K562 (cell line): ENCODE measurements around the gene SKAP1. TPM values are rescaled to one million over a fixed set of nuclear protein-coding genes. Genes with fewer than 3 reads are reported as not detected.

Source experiments
- ATF7 ChIP-seq: fragments of 450-650 bp; IDR thresholded peaks from 2 replicates; pipeline ENCODE4 v1.7.1; 2014; ENCODE audit warnings: mild to moderate bottlenecking, moderate library complexity
- BCOR ChIP-seq: fragments of 450-650 bp; IDR thresholded peaks from 2 replicates; pipeline ENCODE4 v1.6.1; 2016
- CCAR2 ChIP-seq: fragments of 200-400 bp; formaldehyde crosslinking; IDR thresholded peaks from 2 replicates; pipeline ENCODE4 v1.6.1; 2017; ENCODE audit warnings: mild to moderate bottlenecking, low read depth, low read length
- ESRRA ChIP-seq: fragments of 450-650 bp; IDR thresholded peaks from 2 replicates; pipeline ENCODE4 v1.6.1; 2014; ENCODE audit warnings: low read depth, mild to moderate bottlenecking, moderate library complexity, borderline replicate concordance
- GTF2E2 ChIP-seq: fragments of 200-800 bp; sonication (Bioruptor generic); IDR thresholded peaks from 2 replicates; pipeline ENCODE4 v1.6.1; 2016; ENCODE audit warnings: missing genetic modification characterization, missing compliant biosample characterization
- HMGN3 ChIP-seq: IDR thresholded peaks from 2 replicates; pipeline ENCODE4 v1.6.1; 2011; ENCODE audit warnings: borderline replicate concordance, low read depth, mild to moderate bottlenecking, mixed read lengths, low read length; ENCODE audit not compliant: insufficient read length; ENCODE audit errors: extremely low read depth
- HMGXB4 ChIP-seq: sonication (generic); formaldehyde crosslinking; IDR thresholded peaks from 2 replicates; pipeline ENCODE4 v1.8.1; 2023; ENCODE audit warnings: mild to moderate bottlenecking, missing genetic modification reagents
- JUND ChIP-seq, 2 experiments: IDR thresholded peaks; 2 replicates in 1 of 2; 3 replicates in 1 of 2; pipeline ENCODE4 v1.6.1; 2011; ENCODE audit warnings: borderline replicate concordance in 2 of 2, low read depth in 2 of 2, low read length in 2 of 2, improper control_type of control experiment in 1 of 2, missing biosample characterization in 1 of 2, missing genetic modification characterization in 1 of 2, missing genetic modification reagents in 1 of 2
- MAZ ChIP-seq, 2 experiments: fragments of 450-650 bp in 1 of 2; sonication (generic) in 1 of 2; formaldehyde crosslinking; IDR thresholded peaks in 1 of 2; conservative IDR thresholded peaks in 1 of 2; 2 replicates each; pipeline versions ENCODE4 v1.4.0 to v1.5.0; 2020; ENCODE audit warnings: mild to moderate bottlenecking in 1 of 2, missing genetic modification reagents in 1 of 2
- NR2F6 ChIP-seq: fragments of 450-650 bp; formaldehyde crosslinking; IDR thresholded peaks from 2 replicates; pipeline ENCODE4 v1.4.0; 2020; ENCODE audit warnings: mild to moderate bottlenecking
- PHF21A ChIP-seq: fragments of 450-650 bp; IDR thresholded peaks from 2 replicates; pipeline ENCODE4 v1.6.1; 2017; ENCODE audit warnings: low read depth, borderline replicate concordance
- POLR2A ChIP-seq: fragments of 450-650 bp; conservative IDR thresholded peaks from 2 replicates; pipeline ENCODE4 v1.6.1; 2016
- POLR2AphosphoS5 ChIP-seq: IDR thresholded peaks from 2 replicates; pipeline ENCODE4 v1.6.1; 2011; ENCODE audit warnings: mild to moderate bottlenecking, low read depth, low read length, moderate library complexity; ENCODE audit not compliant: control insufficient read depth, insufficient read depth
- POLR2H ChIP-seq: IDR thresholded peaks from 2 replicates; pipeline ENCODE4 v1.6.1; 2016; ENCODE audit warnings: missing genetic modification characterization, low read depth, mild to moderate bottlenecking, control low read depth, missing compliant biosample characterization, moderate library complexity
- RBM14 ChIP-seq: fragments of 200-400 bp; formaldehyde crosslinking; IDR thresholded peaks from 2 replicates; pipeline ENCODE4 v1.6.1; 2018; ENCODE audit warnings: low read depth, mild to moderate bottlenecking, low read length, moderate library complexity, borderline replicate concordance; ENCODE audit not compliant: insufficient read depth
- SP2 ChIP-seq: IDR thresholded peaks from 2 replicates; pipeline ENCODE4 v1.6.1; 2011; ENCODE audit warnings: mild to moderate bottlenecking, low read depth, low read length, moderate library complexity; ENCODE audit not compliant: poor library complexity, severe bottlenecking; ENCODE audit errors: extremely low read depth
- TEAD1 ChIP-seq, 2 experiments: fragments of 450-650 bp in 1 of 2; sonication (generic) in 1 of 2; formaldehyde crosslinking; IDR thresholded peaks; 2 replicates each; pipeline versions ENCODE4 v1.4.0 to v1.8.0; 2020 to 2022; ENCODE audit warnings: mild to moderate bottlenecking in 2 of 2, missing genetic modification reagents in 1 of 2
- XRCC5 ChIP-seq: fragments of 200-400 bp; formaldehyde crosslinking; IDR thresholded peaks from 2 replicates; pipeline ENCODE4 v1.6.1; 2017; ENCODE audit warnings: low read depth, mild to moderate bottlenecking, low read length
- ZNF224 ChIP-seq: sonication (generic); formaldehyde crosslinking; IDR thresholded peaks from 2 replicates; pipeline ENCODE4 v1.8.0; 2022; ENCODE audit warnings: mild to moderate bottlenecking, missing genetic modification reagents
- ZNF449 ChIP-seq: fragments of 250-450 bp; sonication (Bioruptor Pico); IDR thresholded peaks from 2 replicates; pipeline ENCODE4 v1.8.0; 2022; ENCODE audit warnings: moderate library complexity, mild to moderate bottlenecking, inconsistent platforms
- ZNF76 ChIP-seq: fragments of 250-450 bp; sonication (Bioruptor Pico); IDR thresholded peaks from 2 replicates; pipeline ENCODE4 v1.4.0; 2020; ENCODE audit warnings: mild to moderate bottlenecking, moderate library complexity, borderline replicate concordance
- polyA plus RNA-seq, 8 experiments: library from polyadenylated mRNA; depleted of rRNA in 4 of 8; stranded (reverse) in 5 of 8; unstranded in 3 of 8; fragments of >200 nt; fragmentation: Nextera tagmentation in 2 of 8; fragmentation: Illumina TruSeq in 1 of 8; extraction: Ambion mirVana in 2 of 8; extraction: Trizol in 1 of 8; gene quantifications; 2 replicates each; pipeline versions ENCODE4 v1.2.1 to v1.2.3, GENCODE V29; 2011 to 2014; ENCODE audit warnings: inconsistent platforms in 1 of 8, missing spikeins in 1 of 8
- total RNA-seq, 7 experiments: library from RNA; depleted of rRNA in 6 of 7; stranded (reverse); fragments of >200 nt in 6 of 7; fragmentation: Illumina TruSeq in 2 of 7; extraction: Trizol in 2 of 7; gene quantifications; 2 replicates each; pipeline versions ENCODE4 v1.2.1 to v1.2.3, GENCODE V29; 2011 to 2021; ENCODE audit warnings: low replicate concordance in 1 of 7
- TF ChIP-seq, protein P1 (sequence below): sonication (generic); formaldehyde crosslinking; IDR thresholded peaks from 2 replicates; pipeline ENCODE4 v1.8.0; 2023; ENCODE audit warnings: mild to moderate bottlenecking, missing genetic modification reagents

SKAP1 gene
- total and polyA plus RNA-seq, 9 of the 15 experiments (the other 6 are each of a cell fraction or from before 2014, with no cell fraction given) = 0.06 to 0.80 (median 0.10) TPM; not detected in 4

GRCh38 chr17:48219617-48220016 is 210.4 kb downstream of the SKAP1 start (continued):
- no peak for TF ChIP-seq ZNF224 (CRISPR knock-in tag)
- TF ChIP-seq PHF21A = no peak
- no peak for TF ChIP-seq SP2
- TF ChIP-seq HMGN3 = no peak
- TF ChIP-seq BCOR = no peak
- peak; percentile 20; the same call in 1 of the 2 replicates for TF ChIP-seq JUND (IDR thresholded peaks at IDR 0.05; ENCODE audit: borderline replicate concordance, low read depth, low read length)
- no peak; the same call in 2 of the 3 replicates for TF ChIP-seq JUND (tag; IDR thresholded peaks at IDR 0.05; ENCODE audit: borderline replicate concordance, low read depth, low read length)
- TF ChIP-seq POLR2AphosphoS5 = peak; percentile 84
- peak in 1 of 2 experiments; percentile 46; a peak in 1 of 4 replicates for TF ChIP-seq MAZ (CRISPR knock-in tag; conservative IDR thresholded peaks at IDR 0.05 in 1 of 2, IDR thresholded peaks at IDR 0.05 in 1 of 2)
- no peak for TF ChIP-seq POLR2A
- no peak for TF ChIP-seq XRCC5
- no peak for TF ChIP-seq ZNF449 (CRISPR knock-in tag)
- no peak for TF ChIP-seq ESRRA
- no peak for TF ChIP-seq GTF2E2 (tag)
- TF ChIP-seq HMGXB4 (CRISPR knock-in tag) = no peak
- no peak for TF ChIP-seq ZNF76
- 0 out of 2 replicates have a peak, but pooled peaks have one; percentile 26 for TF ChIP-seq ATF7
- no peak for TF ChIP-seq NR2F6 (CRISPR knock-in tag)
- no peak for TF ChIP-seq POLR2H (tag)
- no peak for TF ChIP-seq RBM14
- no peak for TF ChIP-seq CCAR2
- TF ChIP-seq, protein P1, sequence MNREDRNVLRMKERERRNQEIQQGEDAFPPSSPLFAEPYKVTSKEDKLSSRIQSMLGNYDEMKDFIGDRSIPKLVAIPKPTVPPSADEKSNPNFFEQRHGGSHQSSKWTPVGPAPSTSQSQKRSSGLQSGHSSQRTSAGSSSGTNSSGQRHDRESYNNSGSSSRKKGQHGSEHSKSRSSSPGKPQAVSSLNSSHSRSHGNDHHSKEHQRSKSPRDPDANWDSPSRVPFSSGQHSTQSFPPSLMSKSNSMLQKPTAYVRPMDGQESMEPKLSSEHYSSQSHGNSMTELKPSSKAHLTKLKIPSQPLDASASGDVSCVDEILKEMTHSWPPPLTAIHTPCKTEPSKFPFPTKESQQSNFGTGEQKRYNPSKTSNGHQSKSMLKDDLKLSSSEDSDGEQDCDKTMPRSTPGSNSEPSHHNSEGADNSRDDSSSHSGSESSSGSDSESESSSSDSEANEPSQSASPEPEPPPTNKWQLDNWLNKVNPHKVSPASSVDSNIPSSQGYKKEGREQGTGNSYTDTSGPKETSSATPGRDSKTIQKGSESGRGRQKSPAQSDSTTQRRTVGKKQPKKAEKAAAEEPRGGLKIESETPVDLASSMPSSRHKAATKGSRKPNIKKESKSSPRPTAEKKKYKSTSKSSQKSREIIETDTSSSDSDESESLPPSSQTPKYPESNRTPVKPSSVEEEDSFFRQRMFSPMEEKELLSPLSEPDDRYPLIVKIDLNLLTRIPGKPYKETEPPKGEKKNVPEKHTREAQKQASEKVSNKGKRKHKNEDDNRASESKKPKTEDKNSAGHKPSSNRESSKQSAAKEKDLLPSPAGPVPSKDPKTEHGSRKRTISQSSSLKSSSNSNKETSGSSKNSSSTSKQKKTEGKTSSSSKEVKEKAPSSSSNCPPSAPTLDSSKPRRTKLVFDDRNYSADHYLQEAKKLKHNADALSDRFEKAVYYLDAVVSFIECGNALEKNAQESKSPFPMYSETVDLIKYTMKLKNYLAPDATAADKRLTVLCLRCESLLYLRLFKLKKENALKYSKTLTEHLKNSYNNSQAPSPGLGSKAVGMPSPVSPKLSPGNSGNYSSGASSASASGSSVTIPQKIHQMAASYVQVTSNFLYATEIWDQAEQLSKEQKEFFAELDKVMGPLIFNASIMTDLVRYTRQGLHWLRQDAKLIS (CRISPR knock-in tag) = no peak
- no peak for TF ChIP-seq TEAD1 (CRISPR knock-in tag; IDR thresholded peaks at IDR 0.05)
